Prostate gland (tissue), 2 donors: Measurements from ENCODE around the gene MASP1. TPM values are rescaled to one million over a fixed set of nuclear protein-coding genes. Genes with fewer than 3 reads are reported as not detected.

Source experiments
- DNase-seq: peaks from one replicate; pipeline ENCODE4 v3.0.0-alpha.2; 2019; ENCODE audit warnings: low spot score
- H3K27ac ChIP-seq, 2 donors: fragments of 200-600 bp; sonication (generic); 2 replicates each; pipeline ENCODE4 v1.5.1; 2017 to 2019
- H3K27me3 ChIP-seq: fragments of 200-600 bp; sonication (generic); replicated peaks from 2 replicates; pipeline ENCODE4 v1.5.1; 2019; ENCODE audit not compliant: insufficient read depth
- H3K36me3 ChIP-seq, 2 donors: fragments of 200-600 bp; sonication (generic); 1 replicate in 1 of 2; 2 replicates in 1 of 2; pipeline versions ENCODE4 v1.5.1 to v1.8.1; 2017 to 2019
- H3K4me1 ChIP-seq: fragments of 200-600 bp; sonication (generic); replicated peaks from 2 replicates; pipeline ENCODE4 v1.5.1; 2019
- H3K4me3 ChIP-seq, 2 donors: fragments of 200-600 bp; sonication (generic); 2 replicates each; pipeline ENCODE4 v1.5.1; 2017 to 2019
- H3K9me3 ChIP-seq: fragments of 200-600 bp; sonication (generic); 2 replicates; pipeline ENCODE4 v1.5.1; 2017
- POLR2A ChIP-seq: fragments of 450-650 bp; IDR thresholded peaks from one replicate; pipeline ENCODE4 v1.6.1; 2016; ENCODE audit warnings: antibody characterized with exemption, mild to moderate bottlenecking
- POLR2AphosphoS5 ChIP-seq: sonication (generic); formaldehyde crosslinking; IDR thresholded peaks from one replicate; pipeline ENCODE4 v1.6.1; 2017; ENCODE audit warnings: antibody characterized with exemption
- WGBS: methylation state at CpG from one replicate; pipeline ENCODE4 v1.1.5; 2018; 5-methylcytosine and 5-hydroxymethylcytosine counted together
- intact Hi-C: fragments of 100-400 bp; cut with DNase I; formaldehyde crosslinking; loops from one replicate; pipeline ENCODE4 v1.14.2; 2022
- total RNA-seq, 2 donors: library from RNA; depleted of rRNA; stranded (reverse); fragments of >200 nt; gene quantifications; one replicate each; pipeline ENCODE4 v1.1.0, GENCODE V29; 2016
- TF ChIP-seq, protein P1 (sequence below), 4 experiments: fragments of 200-600 bp in 2 of 4; fragments of 450-650 bp in 2 of 4; sonication (generic) in 2 of 4; IDR thresholded peaks; 1 replicate in 3 of 4; 2 replicates in 1 of 4; pipeline ENCODE4 v1.5.1; 2016 to 2019; ENCODE audit warnings: antibody characterized with exemption in 4 of 4, mild to moderate bottlenecking in 2 of 4, moderate library complexity in 2 of 4

The MASP1 gene
- total RNA-seq, 2 donors from 2014 or later: 22.1 to 27.3 TPM

- 71% methylated on average over 2 of the region's 2 CpGs for WGBS
- no peaks in the 10 kb centered on the region for H3K36me3 ChIP-seq
- intact Hi-C loops: no loop called here
Measured at GRCh38 chr3:187327845-187328244, 36.3 kb upstream of the MASP1 start.

GRCh38 chr3:187325632-187326031 lies 34.1 kb upstream of the MASP1 start:
- Histone ChIP-seq H3K27me3 (peaks cover 6% of the 10 kb centered on the region), H3K9me3 (no peaks in the 10 kb centered on the region), H3K4me1 (no peaks in the 10 kb centered on the region), H3K4me3 (no peak overlapping the region), H3K36me3 (no peaks in the 10 kb centered on the region), H3K27ac (no peak overlapping the region)
- TF ChIP-seq, protein P1, sequence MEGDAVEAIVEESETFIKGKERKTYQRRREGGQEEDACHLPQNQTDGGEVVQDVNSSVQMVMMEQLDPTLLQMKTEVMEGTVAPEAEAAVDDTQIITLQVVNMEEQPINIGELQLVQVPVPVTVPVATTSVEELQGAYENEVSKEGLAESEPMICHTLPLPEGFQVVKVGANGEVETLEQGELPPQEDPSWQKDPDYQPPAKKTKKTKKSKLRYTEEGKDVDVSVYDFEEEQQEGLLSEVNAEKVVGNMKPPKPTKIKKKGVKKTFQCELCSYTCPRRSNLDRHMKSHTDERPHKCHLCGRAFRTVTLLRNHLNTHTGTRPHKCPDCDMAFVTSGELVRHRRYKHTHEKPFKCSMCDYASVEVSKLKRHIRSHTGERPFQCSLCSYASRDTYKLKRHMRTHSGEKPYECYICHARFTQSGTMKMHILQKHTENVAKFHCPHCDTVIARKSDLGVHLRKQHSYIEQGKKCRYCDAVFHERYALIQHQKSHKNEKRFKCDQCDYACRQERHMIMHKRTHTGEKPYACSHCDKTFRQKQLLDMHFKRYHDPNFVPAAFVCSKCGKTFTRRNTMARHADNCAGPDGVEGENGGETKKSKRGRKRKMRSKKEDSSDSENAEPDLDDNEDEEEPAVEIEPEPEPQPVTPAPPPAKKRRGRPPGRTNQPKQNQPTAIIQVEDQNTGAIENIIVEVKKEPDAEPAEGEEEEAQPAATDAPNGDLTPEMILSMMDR (IDR thresholded peaks at IDR 0.05): no peak
- no peak for TF ChIP-seq POLR2AphosphoS5
- TF ChIP-seq POLR2A: no peak
- intact Hi-C loops: no loop called here
- DNase-seq: no peak
- WGBS: 55% methylated on average over 5 of the region's 5 CpGs

More at GRCh38 chr3:187327845-187328244, 36.3 kb upstream of the MASP1 start:
- Histone ChIP-seq H3K27ac (no peak overlapping the region), H3K27me3 (peaks cover 6% of the 10 kb centered on the region), H3K4me1 (no peaks in the 10 kb centered on the region), H3K9me3 (no peaks in the 10 kb centered on the region), H3K4me3 (no peak overlapping the region)
- TF ChIP-seq POLR2AphosphoS5: no peak
- no peak for TF ChIP-seq POLR2A
- TF ChIP-seq, protein P1 (IDR thresholded peaks at IDR 0.05): no peak
- no peak for DNase-seq

GRCh38 chr3:187323091-187323490 lies 31.6 kb upstream of the MASP1 start:
- Histone ChIP-seq H3K27me3 (peaks cover 6% of the 10 kb centered on the region), H3K9me3 (no peaks in the 10 kb centered on the region), H3K27ac (no peak overlapping the region), H3K4me3 (no peak overlapping the region), H3K36me3 (no peaks in the 10 kb centered on the region), H3K4me1 (no peaks in the 10 kb centered on the region)
- 58% methylated on average over 3 of the region's 3 CpGs for WGBS
- intact Hi-C loops: no loop called here
- no peak for DNase-seq
- TF ChIP-seq POLR2A (no peak), POLR2AphosphoS5 (no peak)
- TF ChIP-seq, protein P1 (IDR thresholded peaks at IDR 0.05): no peak

DNA sequence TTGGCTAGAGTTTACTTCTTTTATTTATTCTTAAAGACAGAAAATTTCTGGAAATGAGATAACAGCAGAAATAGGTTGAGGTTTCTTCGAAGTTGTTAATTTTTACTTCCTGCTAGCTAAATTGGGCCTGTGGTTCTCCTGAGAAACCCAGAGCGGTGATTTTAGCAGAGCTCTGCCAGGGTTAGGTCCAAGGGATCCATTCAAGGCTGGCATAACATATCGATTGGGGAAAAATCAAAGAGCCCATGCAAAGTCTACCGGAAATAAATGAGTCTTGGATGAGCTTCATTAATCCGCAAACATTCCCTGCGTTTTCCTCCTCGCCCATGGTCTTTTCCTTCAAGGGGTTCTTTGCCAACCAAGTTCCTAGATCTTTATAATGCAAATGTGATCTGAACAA lies 30.8 kb upstream of the MASP1 start:
- Histone ChIP-seq H3K27me3 (peaks cover 6% of the 10 kb centered on the region), H3K9me3 (no peaks in the 10 kb centered on the region), H3K4me3 (no peak overlapping the region), H3K4me1 (no peaks in the 10 kb centered on the region), H3K36me3 (no peaks in the 10 kb centered on the region), H3K27ac (no peak overlapping the region)
- intact Hi-C loops: no loop called here
- WGBS: 90% methylated on average over 7 of the region's 7 CpGs
- TF ChIP-seq, protein P1 (IDR thresholded peaks at IDR 0.05): no peak
- DNase-seq: no peak

DNA sequence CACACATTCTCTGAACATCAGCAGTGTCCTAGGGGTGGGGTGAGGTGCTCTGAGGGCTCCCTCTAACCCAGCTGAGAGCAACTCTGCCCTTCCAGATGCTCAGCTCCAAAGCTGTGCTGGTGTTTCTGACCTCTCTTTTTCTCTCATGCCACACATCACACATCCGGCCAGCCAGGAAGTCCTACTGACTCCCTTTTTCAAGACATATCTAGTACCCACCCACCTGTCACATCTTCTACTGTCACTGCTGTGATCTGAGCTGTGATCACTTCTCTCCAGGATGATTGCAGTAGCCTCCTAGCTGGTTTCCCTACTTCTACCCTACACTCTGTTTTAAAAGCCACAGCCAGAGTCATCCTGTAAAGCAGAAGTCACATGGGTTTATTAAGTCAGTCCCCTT lies 30.2 kb upstream of the MASP1 start:
- H3K4me3 ChIP-seq: no peak overlapping the region
- H3K27me3 ChIP-seq: peaks cover 6% of the 10 kb centered on the region
- H3K27ac ChIP-seq: no peak overlapping the region
- intact Hi-C loops: no loop called here
- DNase-seq: no peak
- H3K4me1 ChIP-seq: no peaks in the 10 kb centered on the region
- no peaks in the 10 kb centered on the region for H3K36me3 ChIP-seq
- H3K9me3 ChIP-seq: no peaks in the 10 kb centered on the region
- TF ChIP-seq POLR2AphosphoS5: no peak
- TF ChIP-seq POLR2A: no peak
- TF ChIP-seq, protein P1 (IDR thresholded peaks at IDR 0.05): no peak
- WGBS: 73% methylated on average over 1 of the region's 1 CpG
